SHP77 treated with DMSO at 0.1 percent for 48 hours (cell line): ENCODE measurements around the gene KERA.

Experiments used
- DNase-seq: peaks from one replicate; lab custom pipeline; 2025; lab: John Stamatoyannopoulos, UW

Gene KERA

DNA sequence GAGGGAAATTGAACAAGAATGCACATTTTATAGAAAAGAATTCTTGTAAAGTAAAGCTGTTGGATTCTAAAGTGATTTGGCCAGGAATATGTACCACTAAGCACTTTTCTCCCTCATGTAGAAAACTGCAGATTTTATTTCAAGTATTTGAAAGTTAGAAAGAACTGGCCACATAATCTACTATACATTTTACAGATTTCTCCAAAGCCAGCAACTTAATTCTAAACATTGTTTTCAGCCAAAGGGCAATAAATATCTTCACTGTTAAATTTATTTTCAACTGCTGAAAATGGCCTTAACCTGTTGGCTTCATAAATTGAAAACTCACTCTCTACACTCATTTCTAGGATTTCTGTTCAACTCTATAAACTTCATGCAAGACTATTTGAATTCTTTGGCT is 15.6 kb upstream of the KERA start:
- DNase-seq: no peak

DNA sequence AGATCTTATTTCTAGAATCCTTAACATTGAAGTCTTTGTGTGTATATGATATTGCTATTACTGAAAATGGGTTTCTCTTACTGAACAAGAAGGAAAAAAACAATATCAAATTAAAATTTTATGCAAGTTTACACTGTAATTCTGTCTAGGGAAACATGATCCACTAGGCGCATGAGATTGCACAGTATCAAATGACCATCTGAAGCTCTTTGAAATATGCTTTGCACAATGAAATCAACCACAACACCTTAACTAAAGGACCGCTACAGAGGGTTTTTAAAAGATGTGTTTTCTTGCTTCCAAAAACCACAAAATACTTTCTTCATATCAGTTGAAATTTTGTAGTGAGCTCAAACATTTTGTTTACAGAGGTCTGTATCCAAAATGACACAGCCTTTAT is 15.1 kb upstream of the KERA start:
- DNase-seq: no peak

DNA sequence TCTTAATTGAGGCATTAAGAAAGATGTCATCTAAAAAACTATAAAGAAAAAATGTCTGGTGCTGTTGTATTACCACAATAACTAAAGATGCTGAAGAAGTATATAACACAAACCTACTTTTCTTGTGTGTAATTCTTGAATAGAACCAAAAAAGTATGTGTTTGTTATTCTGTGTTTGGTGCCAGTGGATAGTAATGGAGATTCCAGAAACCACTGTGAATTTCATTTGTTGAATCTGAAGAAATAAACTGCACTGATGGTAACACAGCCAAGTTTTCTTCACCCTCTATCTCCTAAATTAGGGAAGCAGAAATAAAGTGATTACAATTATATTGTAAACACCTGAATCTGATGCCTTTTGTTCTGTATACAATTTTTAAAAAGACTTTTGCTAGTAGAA is 13.1 kb upstream of the KERA start:
- no peak for DNase-seq

DNA sequence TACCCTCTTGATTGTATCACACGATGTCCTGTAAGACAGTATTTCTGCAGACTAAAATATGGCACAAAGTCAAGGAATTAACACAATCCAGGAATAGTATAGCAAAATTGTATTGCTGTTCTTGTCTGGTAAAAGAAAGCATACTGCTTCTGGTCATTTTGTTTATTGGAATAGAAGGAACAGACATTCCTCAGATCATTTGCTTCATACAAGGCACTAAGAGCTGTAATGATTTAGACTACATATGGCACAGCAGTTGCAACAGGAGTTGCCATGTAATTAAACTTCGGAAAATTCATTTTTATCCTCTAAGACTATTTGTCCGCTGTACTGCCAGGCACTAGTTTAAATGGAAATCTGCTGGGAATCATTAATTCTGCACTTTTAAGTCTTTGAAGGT is 7.6 kb upstream of the KERA start:
- no peak for DNase-seq

DNA sequence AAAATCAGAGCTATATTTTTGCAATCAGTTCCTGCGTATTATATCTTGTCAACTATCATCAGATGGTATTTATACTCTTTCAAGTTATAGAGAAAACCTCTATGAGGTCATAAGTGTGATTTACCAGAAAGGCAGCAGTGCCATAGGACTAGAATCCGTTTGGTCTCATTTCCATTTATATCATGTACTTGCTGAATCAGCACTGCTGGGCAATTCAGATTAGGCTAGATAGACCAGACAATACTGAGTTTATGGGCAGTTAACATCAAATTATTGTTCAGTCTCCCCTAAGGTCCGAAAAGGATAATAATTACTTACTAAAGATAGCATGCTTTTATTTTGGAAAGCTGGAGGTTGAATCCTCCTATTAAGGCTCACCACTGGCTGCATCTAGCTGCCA is 6.8 kb upstream of the KERA start:
- no peak for DNase-seq

DNA sequence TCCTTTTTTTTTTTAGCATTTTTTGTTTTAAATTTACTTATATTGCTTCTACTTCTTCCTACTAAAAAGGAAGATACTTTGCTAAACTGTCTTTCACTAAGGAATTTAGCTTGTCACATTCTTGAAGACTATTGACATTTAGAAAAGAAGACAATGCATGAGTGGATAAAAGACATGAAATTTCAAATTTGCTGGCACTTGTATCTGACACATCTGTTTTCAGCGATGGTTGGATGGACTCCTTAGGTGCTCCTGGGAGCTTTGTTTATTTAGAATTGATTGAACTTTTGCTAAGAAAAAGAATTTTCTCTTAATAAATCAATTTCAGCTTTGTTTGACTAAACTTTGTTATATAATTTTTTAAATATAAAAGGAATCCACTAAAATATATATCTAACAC is 3.3 kb upstream of the KERA start:
- no peak for DNase-seq

DNA sequence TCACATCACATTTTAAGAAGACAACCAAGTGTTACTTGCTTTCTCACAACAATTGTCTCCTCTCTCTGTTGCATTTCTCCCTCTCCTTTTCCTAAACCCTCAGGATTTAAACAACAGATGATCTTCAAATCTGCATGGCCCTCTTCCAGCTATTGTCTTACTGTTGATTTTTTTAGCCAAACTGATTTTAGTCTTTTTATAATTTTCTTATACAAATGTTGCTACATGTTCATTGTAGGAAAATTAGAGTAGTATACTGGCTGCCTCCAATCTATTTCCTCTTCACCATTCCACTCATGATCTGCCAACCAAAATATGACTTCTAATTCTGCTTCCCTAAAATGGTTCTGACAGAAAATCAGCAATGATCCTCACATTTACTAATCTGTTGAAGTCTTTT is 1.4 kb upstream of the KERA start:
- DNase-seq: no peak

DNA sequence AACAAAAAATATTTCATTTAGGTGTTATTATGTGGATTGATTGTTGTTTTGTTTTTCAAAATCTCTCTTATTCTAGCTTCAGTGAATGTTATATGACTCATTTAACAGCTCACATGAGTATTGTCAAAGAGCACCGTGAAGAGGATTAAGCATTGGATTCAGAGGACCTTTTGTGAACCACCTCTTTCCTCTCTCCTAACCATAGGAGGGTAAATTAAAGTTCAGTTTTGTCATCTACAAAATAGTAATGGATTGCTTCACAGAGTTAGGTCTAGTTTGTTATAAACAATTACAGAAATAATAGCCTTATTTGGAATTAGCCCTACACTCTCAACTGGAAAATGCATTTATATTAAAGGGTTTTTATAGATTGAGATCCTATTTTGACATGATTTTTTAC is 962 bp upstream of the KERA start:
- DNase-seq: no peak

DNA sequence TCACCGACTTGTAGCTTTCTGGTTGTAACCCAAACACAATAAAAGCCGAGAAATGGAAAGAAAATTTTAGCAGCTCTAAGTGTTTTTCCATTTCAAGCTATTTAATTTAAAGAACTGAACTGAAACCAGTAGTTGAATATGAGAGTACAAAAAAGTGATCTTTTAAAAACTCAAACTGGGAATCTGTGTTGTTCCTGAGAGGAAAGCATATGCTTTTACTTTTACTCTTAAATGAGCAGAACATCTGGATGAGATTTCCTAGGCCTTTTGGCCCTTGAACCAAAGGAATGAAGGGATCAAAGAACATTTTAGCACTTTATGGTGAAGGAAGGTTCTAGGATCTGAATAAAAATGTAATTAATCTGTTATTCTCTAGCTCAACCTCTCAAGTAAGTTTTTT is 1.3 kb downstream of the KERA start:
- DNase-seq: no peak

DNA sequence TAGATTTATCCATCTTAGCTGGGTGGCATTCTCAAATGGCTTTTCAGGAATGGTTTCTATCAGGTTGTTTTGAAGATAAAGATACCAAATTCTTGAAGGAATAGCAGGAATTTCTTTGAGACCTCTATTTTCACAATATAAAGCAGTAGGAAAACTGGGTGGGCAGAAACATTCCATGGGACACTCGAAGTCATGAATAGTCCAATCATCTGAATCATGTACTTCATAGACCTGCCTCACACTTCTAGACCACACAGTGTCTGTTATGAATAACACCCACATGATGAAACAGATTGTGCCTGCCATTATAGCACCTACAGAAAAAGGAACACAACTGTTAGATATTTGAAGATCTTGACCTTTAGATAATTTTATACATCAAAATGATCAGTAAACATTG is 1.8 kb downstream of the KERA start:
- no peak for DNase-seq

DNA sequence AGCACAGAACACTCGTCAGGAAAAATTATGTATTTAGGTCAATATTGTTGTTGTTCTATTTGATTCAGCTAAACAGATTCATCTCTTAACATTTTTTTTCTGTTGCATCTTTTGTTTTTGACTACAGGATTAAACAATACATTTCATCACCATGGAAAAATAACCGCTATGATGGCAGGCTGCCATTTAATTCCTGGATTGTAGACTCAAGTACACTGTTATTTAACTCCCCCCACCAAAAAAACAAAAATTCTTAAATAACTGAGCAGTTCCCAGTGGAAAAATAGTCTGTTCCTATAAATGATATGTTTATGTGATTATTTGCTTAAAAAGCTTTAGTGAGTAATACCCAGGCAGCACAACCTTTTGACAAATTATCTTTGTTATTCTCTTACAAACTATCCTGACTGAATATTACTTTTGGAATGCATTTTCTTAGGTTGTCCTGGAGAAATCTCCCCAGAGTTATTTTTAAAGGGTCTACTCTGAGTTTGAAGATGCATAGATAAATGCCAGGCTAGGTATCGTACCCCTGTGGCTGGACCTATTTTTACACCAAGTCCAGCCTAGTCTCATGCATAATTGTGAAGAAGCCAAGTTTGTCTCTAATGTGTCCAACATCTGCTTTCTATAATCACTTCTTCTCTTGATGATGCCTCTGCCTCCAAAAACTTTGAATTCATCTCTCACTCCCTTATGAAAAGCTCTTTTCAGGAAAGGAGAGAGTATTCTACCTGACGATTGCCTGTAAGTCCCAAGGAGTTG is 3.7 kb downstream of the KERA start:
- no peak for DNase-seq

DNA sequence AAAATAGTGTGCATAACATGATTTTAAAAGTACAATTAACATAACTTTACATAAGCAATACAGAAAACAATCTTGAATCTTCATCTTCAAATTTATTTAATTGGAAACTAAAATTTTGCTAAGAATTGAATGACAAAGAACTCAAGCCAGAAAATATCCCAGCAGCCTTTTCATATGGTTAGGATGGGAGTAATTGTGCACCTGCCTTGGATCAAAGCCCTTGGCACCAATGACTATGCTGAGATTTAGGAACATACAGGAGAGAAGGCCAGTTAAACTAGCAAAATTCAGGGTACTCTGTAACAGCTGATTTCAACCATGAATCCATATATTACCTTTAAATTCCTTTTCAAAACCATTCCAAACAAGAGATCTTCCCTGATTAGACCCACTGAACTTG is 5.8 kb downstream of the KERA start:
- DNase-seq: no peak

DNA sequence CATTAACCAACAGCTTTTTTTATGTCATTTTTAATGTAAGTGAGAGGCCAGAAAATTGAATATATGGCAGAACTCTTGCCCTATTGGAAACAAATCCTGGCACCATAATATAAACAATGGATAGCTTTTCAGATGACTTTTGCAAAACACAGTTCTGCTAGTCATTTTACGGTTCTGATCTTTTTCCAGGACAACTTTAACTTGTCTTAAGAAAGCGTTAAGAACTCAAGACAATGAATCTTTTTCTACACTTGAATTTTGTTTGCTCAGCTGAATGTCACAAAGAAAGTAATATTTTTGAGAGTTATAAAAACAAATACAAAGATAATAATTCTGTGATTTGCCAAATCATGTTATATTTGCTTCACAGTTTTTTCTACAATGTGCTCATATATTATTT is 13.2 kb downstream of the KERA start:
- no peak for DNase-seq

DNA sequence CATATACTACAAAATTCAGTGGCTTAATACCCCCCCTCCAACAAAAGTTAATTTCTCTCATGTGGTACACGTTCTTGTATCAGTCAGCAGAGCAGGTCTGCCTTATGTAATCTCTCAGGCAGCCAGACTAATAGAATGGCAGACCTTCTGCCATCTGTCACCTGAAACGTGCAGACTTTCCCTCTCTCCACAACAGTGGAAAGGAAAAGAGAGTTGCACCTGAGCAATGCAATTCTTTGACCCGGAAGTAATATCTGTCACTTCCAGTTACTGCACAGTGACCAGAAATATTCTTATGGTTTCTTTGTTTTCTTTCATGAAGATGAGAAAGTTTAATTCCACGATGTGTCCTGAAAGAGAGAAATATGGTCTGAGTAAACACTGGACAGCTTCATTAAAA is 14.4 kb downstream of the KERA start:
- DNase-seq: no peak

DNA sequence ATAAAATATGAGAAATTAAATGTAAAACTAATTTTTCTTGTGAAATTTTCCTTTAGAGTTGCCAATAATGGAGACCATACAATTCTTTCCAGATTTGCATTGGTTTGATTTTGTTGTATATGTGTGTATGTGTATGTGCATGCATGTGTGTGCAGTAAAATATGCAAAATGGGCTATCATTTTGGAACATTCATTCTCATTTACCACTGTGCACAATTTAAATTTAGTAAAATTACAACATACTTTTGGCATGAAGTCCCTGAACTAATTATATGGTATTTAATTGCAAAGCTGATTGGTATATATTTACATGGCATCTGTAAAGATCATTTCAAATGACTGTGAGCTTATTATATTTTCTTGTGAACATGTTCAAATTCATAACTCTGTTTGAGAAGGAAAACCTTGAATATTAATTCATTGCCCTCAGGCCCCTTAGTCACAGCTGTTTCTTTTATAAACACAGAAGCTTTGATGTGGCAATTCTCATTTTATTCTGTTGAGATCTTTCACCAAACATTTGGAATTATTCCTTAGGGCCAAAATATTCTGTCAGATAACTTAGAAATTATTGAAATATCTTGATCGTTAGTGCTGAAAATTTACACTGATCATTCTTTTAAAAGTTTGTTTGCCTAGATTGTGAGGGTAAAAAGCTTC is 17.6 kb downstream of the KERA start:
- DNase-seq: no peak

DNA sequence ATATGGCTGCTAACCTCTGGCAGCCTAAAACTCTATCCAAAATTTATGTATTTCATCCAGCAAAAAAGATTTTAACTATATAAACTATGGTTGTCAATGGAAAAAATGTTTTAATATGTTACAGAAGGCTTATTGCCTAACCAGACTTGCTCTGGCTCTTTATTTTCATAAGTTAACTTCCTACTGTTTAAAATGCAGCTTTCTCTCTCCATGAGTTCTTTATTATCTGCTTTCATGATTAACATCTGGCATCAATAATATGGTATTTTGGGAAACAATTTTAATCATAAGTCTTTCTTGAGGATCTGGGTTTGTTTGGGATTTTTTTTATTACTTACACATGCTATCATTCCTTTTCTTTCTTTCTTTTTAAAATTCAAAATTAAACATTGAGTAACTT is 20.5 kb downstream of the KERA start:
- DNase-seq: no peak

DNA sequence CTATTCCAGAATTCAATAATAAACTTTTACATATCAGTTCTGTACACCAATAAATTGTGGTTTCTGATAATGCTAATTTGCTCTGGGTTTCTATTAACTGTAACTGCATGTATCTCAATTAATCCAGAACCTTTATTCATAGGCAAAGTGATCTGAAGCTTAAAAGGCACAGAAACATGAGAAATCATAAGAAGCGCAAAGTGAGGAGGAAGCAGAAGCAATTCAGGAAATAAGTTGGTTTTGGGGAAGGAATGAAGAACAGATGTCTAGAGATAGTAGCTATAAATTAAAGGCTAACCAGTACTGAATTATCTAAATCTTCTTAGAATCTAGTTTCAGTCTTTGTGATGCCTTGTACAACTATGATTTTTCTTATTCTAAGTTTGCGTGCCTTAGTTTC is 24.6 kb downstream of the KERA start:
- no peak for DNase-seq

DNA sequence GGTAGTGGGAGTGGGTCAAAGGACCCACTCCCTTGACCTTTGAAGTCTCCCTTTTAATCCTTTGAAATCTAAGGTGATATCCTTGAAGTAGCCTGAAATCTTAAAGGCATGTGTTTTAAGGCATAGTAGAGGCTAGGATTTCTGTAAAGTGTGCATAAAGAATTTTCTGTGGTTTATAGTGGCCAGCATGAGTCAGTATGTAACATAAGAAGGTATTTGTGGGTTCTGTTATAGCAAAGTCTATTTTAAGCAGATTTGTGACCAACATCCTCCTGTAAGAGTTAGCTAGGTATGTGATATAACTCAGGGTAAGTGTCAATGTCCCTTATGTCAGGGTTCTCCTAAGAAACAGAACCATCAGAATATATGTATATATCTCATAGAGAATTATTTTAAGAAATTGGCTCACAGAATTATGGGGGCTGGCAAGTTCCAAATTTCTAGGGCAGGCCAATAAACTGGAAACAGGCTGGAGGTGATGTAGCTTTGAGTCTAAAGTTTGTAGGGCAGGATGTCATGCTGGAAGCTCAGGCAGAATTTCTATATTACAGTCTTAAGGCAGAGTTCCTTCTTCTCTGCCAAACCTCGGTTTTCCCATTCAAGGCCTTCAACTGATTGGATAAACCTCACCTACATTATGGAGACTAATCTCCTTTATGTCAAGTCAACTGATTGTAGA is 34.4 kb downstream of the KERA start:
- no peak for DNase-seq

DNA sequence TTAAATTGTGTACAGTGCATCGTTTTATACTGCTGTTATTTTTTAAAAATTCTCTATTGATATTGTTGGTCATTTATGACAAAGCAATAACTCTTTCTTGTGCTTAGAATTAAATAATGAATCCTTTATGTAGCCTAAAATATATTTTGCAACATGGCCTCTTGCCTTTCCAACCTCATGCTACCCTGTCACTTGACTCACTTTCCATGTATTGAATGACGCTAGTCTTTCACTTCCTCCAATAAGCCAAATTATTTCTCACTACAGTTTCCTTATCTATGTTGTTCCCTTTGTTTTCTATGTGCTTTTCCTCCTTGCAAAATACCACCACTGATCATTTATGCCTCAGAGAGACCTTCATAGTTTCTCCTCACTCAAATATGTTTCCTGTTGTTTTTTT is 36.7 kb downstream of the KERA start:
- no peak for DNase-seq

DNA sequence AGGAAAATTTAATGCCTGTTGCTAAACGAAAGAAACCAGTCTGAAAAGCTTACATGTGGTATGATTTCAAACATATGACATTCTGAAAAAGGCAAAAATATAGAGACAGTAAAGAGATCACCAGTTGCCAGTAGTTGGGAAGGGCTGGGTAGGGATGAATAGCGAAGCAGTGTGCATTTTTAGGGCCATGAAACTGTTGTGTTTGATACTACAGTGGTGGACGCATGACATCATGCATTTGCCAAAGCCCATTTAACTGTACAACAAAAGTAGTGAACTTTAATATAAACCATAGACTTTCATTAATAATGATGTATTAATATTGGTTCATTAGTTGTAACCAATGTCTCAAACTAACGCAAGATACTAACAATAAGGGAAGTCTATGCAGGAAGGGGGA is 38.4 kb downstream of the KERA start:
- DNase-seq: no peak

DNA sequence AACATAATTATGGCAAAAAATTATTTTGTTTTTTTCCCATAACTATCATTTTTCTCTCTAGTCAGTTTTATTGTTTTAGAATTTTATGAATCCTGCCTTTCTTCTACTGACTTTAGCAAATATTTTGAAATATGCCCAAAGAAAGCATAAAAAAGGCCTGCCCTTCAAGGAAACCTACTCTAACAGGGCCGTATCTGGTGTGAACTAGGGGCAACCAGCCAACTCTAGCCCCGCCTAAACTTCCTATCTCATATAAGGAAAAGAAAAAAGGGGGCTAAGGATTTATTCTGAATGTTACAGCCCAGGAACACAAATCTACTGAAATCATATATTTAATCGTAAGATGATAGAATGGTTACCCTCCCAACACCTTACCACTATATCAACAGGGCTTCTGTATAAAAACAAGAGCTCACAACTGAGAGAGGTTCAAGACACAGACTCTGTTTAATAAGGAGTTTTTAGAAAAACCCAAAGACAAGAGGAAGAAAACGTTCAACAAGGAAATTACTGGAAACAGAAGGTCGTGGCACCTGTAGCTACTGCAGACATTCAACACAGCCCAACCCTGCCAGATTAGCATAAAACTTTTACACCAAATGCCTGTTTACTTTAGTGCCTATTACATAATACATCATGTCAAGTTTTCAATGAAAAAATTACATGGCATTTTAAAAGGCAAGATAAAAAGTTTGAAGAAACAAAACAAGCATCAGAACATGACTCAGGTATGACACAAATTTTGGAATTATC is 40.1 kb downstream of the KERA start:
- DNase-seq: no peak

DNA sequence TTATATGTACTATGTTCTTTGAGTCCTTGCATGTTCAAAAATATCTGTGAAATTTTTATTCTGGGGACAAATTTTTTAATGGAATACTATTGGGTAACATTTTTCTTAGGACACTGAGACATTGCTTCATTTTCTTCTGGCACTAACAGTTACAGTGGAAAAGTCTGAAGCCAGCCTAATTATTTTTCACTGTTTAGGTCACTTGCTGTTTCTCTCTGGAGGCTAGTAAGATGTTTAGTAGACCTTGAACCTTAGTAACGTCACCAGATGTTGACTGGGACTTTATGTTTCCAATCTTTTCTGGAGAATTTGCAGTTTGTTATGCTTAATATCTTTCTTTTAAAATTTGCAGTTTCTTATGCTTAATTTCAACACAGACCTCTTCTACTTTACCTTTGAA is 40.8 kb downstream of the KERA start:
- DNase-seq: no peak
